Breast epithelium (tissue), 3 donors: ENCODE measurements around the gene CS.

ENCODE experiments used
- POLR2AphosphoS5 ChIP-seq, 3 donors: sonication (generic); formaldehyde crosslinking; IDR thresholded peaks; one replicate each; pipeline ENCODE4 v1.6.1; 2017; ENCODE audit warnings: antibody characterized with exemption in 3 of 3
- TF ChIP-seq, protein P1 (sequence below), 3 donors: fragments of 450-650 bp; IDR thresholded peaks; one replicate each; pipeline ENCODE4 v1.5.1; 2016 to 2017; ENCODE audit warnings: antibody characterized with exemption in 3 of 3, mild to moderate bottlenecking in 3 of 3, moderate library complexity in 3 of 3

DNA sequence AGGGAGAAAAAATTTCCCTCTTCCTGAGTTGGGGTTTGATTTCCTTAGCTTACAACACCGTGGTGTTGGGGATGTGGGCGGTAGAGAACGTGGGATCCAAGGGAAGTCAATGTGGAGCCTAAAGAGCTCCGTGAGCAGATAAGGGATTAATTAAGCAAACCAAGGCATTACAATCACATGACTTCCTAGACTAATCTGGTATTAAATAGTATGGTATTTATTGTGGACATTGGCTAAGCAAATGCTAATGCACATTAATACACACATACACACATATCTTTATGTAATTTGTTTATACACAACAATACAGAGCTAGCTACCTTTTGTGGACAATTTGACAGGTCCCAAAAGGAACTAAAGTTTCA, 77.6 kb downstream of the CS start:
- TF ChIP-seq, protein P1, sequence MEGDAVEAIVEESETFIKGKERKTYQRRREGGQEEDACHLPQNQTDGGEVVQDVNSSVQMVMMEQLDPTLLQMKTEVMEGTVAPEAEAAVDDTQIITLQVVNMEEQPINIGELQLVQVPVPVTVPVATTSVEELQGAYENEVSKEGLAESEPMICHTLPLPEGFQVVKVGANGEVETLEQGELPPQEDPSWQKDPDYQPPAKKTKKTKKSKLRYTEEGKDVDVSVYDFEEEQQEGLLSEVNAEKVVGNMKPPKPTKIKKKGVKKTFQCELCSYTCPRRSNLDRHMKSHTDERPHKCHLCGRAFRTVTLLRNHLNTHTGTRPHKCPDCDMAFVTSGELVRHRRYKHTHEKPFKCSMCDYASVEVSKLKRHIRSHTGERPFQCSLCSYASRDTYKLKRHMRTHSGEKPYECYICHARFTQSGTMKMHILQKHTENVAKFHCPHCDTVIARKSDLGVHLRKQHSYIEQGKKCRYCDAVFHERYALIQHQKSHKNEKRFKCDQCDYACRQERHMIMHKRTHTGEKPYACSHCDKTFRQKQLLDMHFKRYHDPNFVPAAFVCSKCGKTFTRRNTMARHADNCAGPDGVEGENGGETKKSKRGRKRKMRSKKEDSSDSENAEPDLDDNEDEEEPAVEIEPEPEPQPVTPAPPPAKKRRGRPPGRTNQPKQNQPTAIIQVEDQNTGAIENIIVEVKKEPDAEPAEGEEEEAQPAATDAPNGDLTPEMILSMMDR (IDR thresholded peaks at IDR 0.05) = no peak
- no peak for TF ChIP-seq POLR2AphosphoS5 (IDR thresholded peaks at IDR 0.05)
